Heart right ventricle (tissue), 16 donors: ENCODE data around the gene MIPEP. TPM values are rescaled to one million over a fixed set of nuclear protein-coding genes. Genes with fewer than 3 reads are reported as not detected.

Source experiments
- ATAC-seq, 8 donors: fragments of 200-7000 bp; cut with Tn5 transposase; one replicate each; pipeline ENCODE4 v1.9.1; 2020; ENCODE audit warnings: mild to moderate bottlenecking in 8 of 8, moderate library complexity in 8 of 8, moderate number of reproducible peaks in 1 of 8
- DNase-seq, 2 donors: peaks; one replicate each; pipeline ENCODE4 v3.0.0-alpha.2; 2020
- H3K27ac ChIP-seq, 10 donors: fragments of 200-600 bp; sonication (generic) in 2 of 10; one replicate each; pipeline versions ENCODE4 v1.5.0 to v1.8.0; 2020 to 2022; ENCODE audit warnings: mild to moderate bottlenecking in 3 of 10
- H3K27me3 ChIP-seq, 7 donors: fragments of 200-600 bp; one replicate each; pipeline ENCODE4 v1.8.0; 2021 to 2022; ENCODE audit warnings: mild to moderate bottlenecking in 2 of 7
- H3K36me3 ChIP-seq, 9 donors: fragments of 200-600 bp; sonication (generic) in 1 of 9; one replicate each; pipeline versions ENCODE4 v1.5.0 to v1.8.0; 2020 to 2022; ENCODE audit warnings: mild to moderate bottlenecking in 2 of 9
- H3K4me1 ChIP-seq, 9 donors: fragments of 200-600 bp; sonication (generic) in 1 of 9; one replicate each; pipeline versions ENCODE4 v1.5.0 to v1.8.0; 2020 to 2022; ENCODE audit warnings: mild to moderate bottlenecking in 4 of 9
- H3K4me3 ChIP-seq, 10 donors: fragments of 200-600 bp; sonication (generic) in 2 of 10; one replicate each; pipeline versions ENCODE4 v1.5.0 to v1.8.0; 2020 to 2022; ENCODE audit warnings: mild to moderate bottlenecking in 7 of 10, moderate library complexity in 2 of 10
- H3K9me3 ChIP-seq, 11 donors: fragments of 200-600 bp in 10 of 11; sonication (generic) in 2 of 11; one replicate each; pipeline versions ENCODE4 v1.5.0 to v1.8.0; 2013 to 2022; ENCODE audit warnings: mild to moderate bottlenecking in 2 of 11, control low read depth in 1 of 11, moderate library complexity in 1 of 11
- WGBS, 2 donors: extraction: QIAGEN DNeasy Blood & Tissue Kit; methylation state at CpG; one replicate each; pipeline ENCODE4 v1.1.7; 2013; ENCODE audit warnings: inconsistent platforms in 1 of 2; 5-methylcytosine and 5-hydroxymethylcytosine counted together
- intact Hi-C, 10 donors: fragments of 100-400 bp; cut with DNase I; formaldehyde crosslinking; loops; one replicate each; pipeline versions ENCODE4 v1.11.1 to v1.14.2; 2022
- polyA plus RNA-seq, 2 donors: library from polyadenylated mRNA; stranded (reverse); fragments of 200-250 nt; gene quantifications; one replicate each; pipeline ENCODE4 v1.2.3, GENCODE V29; 2013
- total RNA-seq, 10 donors: library from RNA; stranded (reverse); fragmentation: NEBNext Ultra II Directional in 3 of 10; extraction: Animal tissue kit (Norgen Biotek cat#: 25700) in 3 of 10; gene quantifications; one replicate each; pipeline versions ENCODE4 v1.2.1 to v1.2.4, GENCODE V29; 2021 to 2023
- TF ChIP-seq, protein P1 (sequence below), 9 donors: fragments of 200-600 bp; sonication (generic) in 2 of 9; IDR thresholded peaks; one replicate each; pipeline versions ENCODE4 v1.5.0 to v1.8.0; 2021 to 2022; ENCODE audit warnings: antibody characterized with exemption in 9 of 9, mild to moderate bottlenecking in 5 of 9, moderate library complexity in 1 of 9
- donor health status: Arrhythmogenic right ventricular cardiomyopathy.
- donor health status: ischemic (EF 13 %, LVEDD 7.1; RV severe dilation, severe dysfunction).
- donor health status: healthy with polysubstance abuse.
- donor health status: DM: no; HTN: yes; CAD: no.
- donor health status: DM: no; HTN: no; CAD: no.
- donor health status: ischemic (EF 25% LVEDD 6.9; RV normal size, moderate dysfunction).
- donor health status: ischemic (EF 25% LVEDD 5.7; RV mildly dilated, moderate dysfunction).
- donor health status: healthy.
- donor health status: DM: yes; HTN: yes; CAD: no.
- donor health status: Ischemic cardiomyopathy.
- donor health status: ischemic (EF 35%, LVEDD 5.7; RV mildly dilated, moderate dysfunction).
- donor health status: nonischemic (EF 11% LVEDD 7.7; RV severe dilation, severe dysfunction).
- donor health status: DM: yes; HTN: yes; CAD: no.
- donor health status: PGD.
- donor health status: ischemic (EF 29% LVEDD 5.4; RV normal size, mild dysfunction).
- donor health status: nonischemic (EF 23%, LVEDD 6.1; RV moderate dilation, normal function).

Gene MIPEP
- total and polyA plus RNA-seq, 12 donors, result 23.4 to 83.4 (median 44.1) TPM

DNA sequence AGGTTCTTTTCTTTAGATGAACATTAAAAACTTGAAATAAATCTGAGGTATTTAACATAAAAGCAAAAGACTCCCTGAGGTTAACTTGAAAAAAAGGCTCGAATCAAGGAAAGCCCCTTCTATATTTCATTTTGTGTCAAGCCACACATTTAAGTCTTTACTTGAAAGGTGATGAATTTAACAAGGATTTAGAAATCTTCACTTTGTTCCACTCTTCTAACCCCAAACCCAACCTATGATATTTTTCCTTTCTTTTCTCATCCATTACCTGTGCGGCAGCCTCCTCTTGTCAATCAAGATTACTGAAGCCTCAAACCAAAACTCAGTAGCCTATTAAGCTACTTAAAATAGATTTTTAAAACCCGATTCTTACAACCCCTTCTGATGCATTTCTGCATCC lies 33.8 kb downstream of the MIPEP start:
- ATAC-seq (no peak), DNase-seq (no peak)
- Histone ChIP-seq H3K9me3 (no peaks in the 10 kb centered on the region), H3K4me3 (no peak overlapping the region), H3K27ac (no peak overlapping the region), H3K4me1 (no peaks in the 10 kb centered on the region), H3K27me3 (no peaks in the 10 kb centered on the region), H3K36me3 (peaks cover 0 to 41% (median 3%) of the 10 kb centered on the region in 9 donors)
- TF ChIP-seq, protein P1, sequence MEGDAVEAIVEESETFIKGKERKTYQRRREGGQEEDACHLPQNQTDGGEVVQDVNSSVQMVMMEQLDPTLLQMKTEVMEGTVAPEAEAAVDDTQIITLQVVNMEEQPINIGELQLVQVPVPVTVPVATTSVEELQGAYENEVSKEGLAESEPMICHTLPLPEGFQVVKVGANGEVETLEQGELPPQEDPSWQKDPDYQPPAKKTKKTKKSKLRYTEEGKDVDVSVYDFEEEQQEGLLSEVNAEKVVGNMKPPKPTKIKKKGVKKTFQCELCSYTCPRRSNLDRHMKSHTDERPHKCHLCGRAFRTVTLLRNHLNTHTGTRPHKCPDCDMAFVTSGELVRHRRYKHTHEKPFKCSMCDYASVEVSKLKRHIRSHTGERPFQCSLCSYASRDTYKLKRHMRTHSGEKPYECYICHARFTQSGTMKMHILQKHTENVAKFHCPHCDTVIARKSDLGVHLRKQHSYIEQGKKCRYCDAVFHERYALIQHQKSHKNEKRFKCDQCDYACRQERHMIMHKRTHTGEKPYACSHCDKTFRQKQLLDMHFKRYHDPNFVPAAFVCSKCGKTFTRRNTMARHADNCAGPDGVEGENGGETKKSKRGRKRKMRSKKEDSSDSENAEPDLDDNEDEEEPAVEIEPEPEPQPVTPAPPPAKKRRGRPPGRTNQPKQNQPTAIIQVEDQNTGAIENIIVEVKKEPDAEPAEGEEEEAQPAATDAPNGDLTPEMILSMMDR (IDR thresholded peaks at IDR 0.05), result no peak
- intact Hi-C loops, result no loop called here
- 94 to 97% methylated on average over 3 of the region's 3 CpGs for WGBS, 2 donors

DNA sequence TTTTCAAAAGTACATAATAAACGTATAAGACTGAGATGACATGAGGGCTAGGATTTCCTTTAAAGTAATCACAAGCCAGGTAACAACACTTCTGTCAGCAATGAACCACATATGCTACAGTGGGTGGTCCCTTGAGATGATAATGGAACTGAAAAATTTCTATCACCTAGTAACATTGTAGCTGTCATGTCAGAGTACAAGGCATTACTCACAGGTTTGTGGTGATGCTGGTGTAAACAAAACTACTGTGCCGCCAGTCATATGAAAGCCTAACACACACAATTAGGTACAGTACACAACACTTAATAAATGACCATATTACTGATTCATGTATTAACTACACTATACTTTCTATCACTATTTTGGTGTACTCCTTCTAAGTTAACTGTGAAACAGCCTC lies 36.8 kb downstream of the MIPEP start:
- ATAC-seq (no peak), DNase-seq (no peak)
- TF ChIP-seq, protein P1 (IDR thresholded peaks at IDR 0.05), result no peak
- intact Hi-C loops, result no loop called here
- Histone ChIP-seq H3K27me3 (no peaks in the 10 kb centered on the region), H3K9me3 (no peaks in the 10 kb centered on the region), H3K27ac (no peak overlapping the region), H3K4me1 (peaks cover 0 to 7% (median 0%) of the 10 kb centered on the region in 9 donors), H3K36me3 (peaks cover 0 to 24% (median 0%) of the 10 kb centered on the region in 9 donors), H3K4me3 (no peak overlapping the region)
- WGBS, 2 donors, result 49 to 85% methylated on average over 2 of the region's 2 CpGs

DNA sequence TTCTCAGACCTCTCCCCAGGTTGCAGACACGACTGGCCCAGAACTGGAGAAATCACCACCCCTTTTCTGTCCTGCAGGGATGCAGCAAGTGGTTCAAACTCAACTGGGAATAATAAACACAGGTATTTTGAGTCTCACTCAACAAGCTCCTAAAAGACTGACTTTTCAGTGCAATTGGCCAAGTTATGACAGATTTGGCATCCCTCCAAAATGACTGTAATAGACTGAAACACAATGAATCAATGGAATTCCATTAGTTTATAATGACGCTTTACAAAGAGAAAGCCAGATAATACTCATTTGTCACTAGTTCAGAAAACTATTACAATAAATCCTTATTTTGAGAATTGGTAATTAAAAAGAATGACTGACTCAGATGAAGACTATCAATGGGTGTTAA lies 38.1 kb downstream of the MIPEP start:
- intact Hi-C loops, result no loop called here
- WGBS, 2 donors, result 72 to 75% methylated on average over 2 of the region's 2 CpGs

DNA sequence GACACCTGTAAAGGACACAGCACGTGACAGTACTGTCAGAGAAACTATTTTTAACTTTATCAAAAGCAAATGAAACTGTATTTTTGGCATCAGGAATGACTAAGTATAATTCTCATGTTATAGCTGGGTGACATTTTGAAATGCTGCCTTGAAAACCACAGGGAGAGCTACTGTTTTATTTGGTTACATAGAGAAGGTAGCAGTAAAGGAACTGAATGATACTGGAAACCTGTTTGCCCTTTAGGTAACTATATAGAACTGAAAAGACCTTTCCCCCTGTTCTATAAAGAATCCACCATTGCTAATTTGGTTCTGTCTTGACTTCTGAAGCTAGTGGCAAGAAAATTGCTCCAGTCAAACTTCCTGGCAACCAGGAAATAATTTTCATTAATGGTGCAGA lies 39.1 kb downstream of the MIPEP start:
- Histone ChIP-seq H3K4me3 (no peak overlapping the region), H3K36me3 (peaks cover 0 to 17% (median 0%) of the 10 kb centered on the region in 9 donors), H3K4me1 (peaks cover 0 to 7% (median 0%) of the 10 kb centered on the region in 9 donors), H3K9me3 (no peaks in the 10 kb centered on the region), H3K27me3 (no peaks in the 10 kb centered on the region), H3K27ac (no peak overlapping the region)
- intact Hi-C loops, result no loop called here
- no peak for DNase-seq
- TF ChIP-seq, protein P1 (IDR thresholded peaks at IDR 0.05), result no peak
- ATAC-seq, result no peak
- 55 to 61% methylated on average over 1 of the region's 1 CpG for WGBS, 2 donors

More for the DNA sequence above, 38.1 kb downstream of the MIPEP start:
- H3K4me1 ChIP-seq, result peaks cover 0 to 7% (median 0%) of the 10 kb centered on the region in 9 donors
- no peak for ATAC-seq
- no peak overlapping the region for H3K27ac ChIP-seq
- DNase-seq, result no peak
- H3K4me3 ChIP-seq, result no peak overlapping the region
- H3K36me3 ChIP-seq, result peaks cover 0 to 24% (median 0%) of the 10 kb centered on the region in 9 donors
- TF ChIP-seq, protein P1 (IDR thresholded peaks at IDR 0.05), result no peak
- H3K27me3 ChIP-seq, result no peaks in the 10 kb centered on the region
- no peaks in the 10 kb centered on the region for H3K9me3 ChIP-seq
